HEK293 (cell line): ENCODE data around the gene IRX6.

Source experiments
- CTCF ChIP-seq: fragments of 450-650 bp; formaldehyde crosslinking; IDR thresholded peaks from 2 replicates; pipeline ENCODE4 v1.5.1; 2016; ENCODE audit warnings: missing biosample characterization, missing genetic modification characterization
- KLF9 ChIP-seq: fragments of 450-650 bp; formaldehyde crosslinking; IDR thresholded peaks from 2 replicates; pipeline ENCODE4 v1.5.1; 2016; ENCODE audit warnings: missing biosample characterization, missing genetic modification characterization, low read depth
- REST ChIP-seq: fragments of 450-650 bp; formaldehyde crosslinking; IDR thresholded peaks from 2 replicates; pipeline ENCODE4 v1.5.1; 2016; ENCODE audit warnings: missing biosample characterization, missing genetic modification characterization
- SETDB1 ChIP-seq: IDR thresholded peaks from one replicate; pipeline ENCODE4 v1.6.1; 2017; ENCODE audit warnings: mild to moderate bottlenecking, low read length, moderate library complexity, mixed read lengths; ENCODE audit not compliant: insufficient read length
- YY1 ChIP-seq: fragments of 450-650 bp; formaldehyde crosslinking; IDR thresholded peaks from 2 replicates; pipeline ENCODE4 v1.5.1; 2018; ENCODE audit warnings: missing biosample characterization, missing genetic modification characterization
- ZNF24 ChIP-seq: fragments of 450-650 bp; formaldehyde crosslinking; IDR thresholded peaks from 2 replicates; pipeline ENCODE4 v1.5.1; 2016; ENCODE audit warnings: missing biosample characterization, missing genetic modification characterization
- ZNF610 ChIP-seq: fragments of 450-650 bp; formaldehyde crosslinking; IDR thresholded peaks from 2 replicates; pipeline ENCODE4 v1.5.1; 2016; ENCODE audit warnings: missing biosample characterization, missing genetic modification characterization, borderline replicate concordance

DNA sequence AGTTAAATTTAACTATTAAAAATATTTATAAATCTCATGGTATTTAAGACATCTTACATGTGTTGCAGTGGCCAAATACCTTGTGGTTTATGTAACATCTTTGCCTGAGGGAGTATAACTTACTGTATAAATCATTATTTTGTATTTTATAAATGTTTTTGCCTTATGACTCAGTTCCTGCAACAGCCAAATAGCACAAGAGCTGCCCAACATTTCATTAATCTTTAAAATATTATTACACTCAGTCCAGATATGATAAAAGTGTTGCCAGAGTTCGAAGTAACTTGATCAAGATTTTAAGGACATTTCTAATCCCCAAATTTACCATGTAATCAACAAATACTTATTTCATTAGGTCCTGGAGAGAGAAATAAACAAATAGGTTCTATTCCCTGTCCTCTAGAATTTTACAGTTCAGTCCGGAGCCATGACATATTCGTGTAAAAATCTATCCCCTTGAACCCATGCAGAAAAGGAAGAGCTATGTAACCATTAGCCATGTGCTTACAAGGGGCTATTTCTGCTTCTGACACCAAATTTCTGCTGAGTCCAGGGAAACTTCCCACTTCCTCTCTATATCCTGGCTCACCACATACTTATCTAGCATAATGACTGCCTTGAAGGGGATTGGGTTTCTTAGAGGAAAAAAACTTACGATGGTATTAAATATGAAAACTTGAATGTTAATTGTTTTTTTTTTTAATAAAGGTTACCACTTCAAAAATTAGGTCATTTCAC lies 44.0 kb downstream of the IRX6 start:
- TF ChIP-seq YY1 (tag by site-specific recombination), result no peak
- no peak for TF ChIP-seq ZNF610 (tag by site-specific recombination)
- no peak for TF ChIP-seq SETDB1
- no peak for TF ChIP-seq REST (tag by site-specific recombination)
- no peak for TF ChIP-seq KLF9
- TF ChIP-seq ZNF24 (tag by site-specific recombination), result no peak
- TF ChIP-seq CTCF (tag by site-specific recombination), result no peak
